K562 (cell line): ENCODE data around the gene NPTXR. TPM values are rescaled to one million over a fixed set of nuclear protein-coding genes. Genes with fewer than 3 reads are reported as not detected.

Source experiments
- ATAC-seq: fragments of 200-7000 bp; cut with Tn5 transposase; 3 replicates; pipeline ENCODE4 v1.9.1; 2020; ENCODE audit warnings: moderate library complexity
- BruUV-seq: library from RNA; stranded (reverse); fragments of 400-500 nt; replicated peaks from 2 replicates; lab custom pipeline; 2021; lab: Mats Ljungman, UMichigan
- CTCF ChIA-PET: fragments of 300-600 bp; formaldehyde crosslinking; extraction: SDS; loops from one replicate; lab custom pipeline; 2021; ENCODE audit warnings: low intra/inter-chr PET ratio; lab: Yijun Ruan, JAX
- POLR2A ChIA-PET: fragments of 300-600, 350-650 bp; sonication (Branson Sonifier 250); formaldehyde crosslinking; extraction: SDS; loops from one replicate; lab custom pipeline; 2021; ENCODE audit warnings: antibody characterized with exemption, inconsistent platforms; lab: Yijun Ruan, JAX
- DNase-seq, 4 experiments: peaks; one replicate each; pipeline versions ENCODE4 v3.0.0 to v3.0.0-alpha.2; 2011 to 2018; ENCODE audit warnings: low spot score in 3 of 4, mixed read lengths in 3 of 4; ENCODE audit errors: extremely low read depth in 1 of 4
- FAIRE-seq: peaks from 2 replicates; lab custom pipeline; 2011; peaks lifted over from hg19 to GRCh38; lab: Jason Lieb, UNC
- H2AFZ ChIP-seq: 2 replicates; pipeline ENCODE4 v1.6.0; 2011; ENCODE audit warnings: low read depth, low read length, control low read depth, inconsistent platforms
- H3K27ac ChIP-seq: fragments of 200-600 bp; 3 replicates; pipeline ENCODE4 v1.8.0; 2011; ENCODE audit warnings: low read depth, mild to moderate bottlenecking, control low read depth, inconsistent platforms, low read length, moderate library complexity, mixed read lengths; ENCODE audit errors: extremely low read depth
- H3K27me3 ChIP-seq, 2 experiments: fragments of 300-600 bp in 1 of 2; 2 replicates in 1 of 2; 3 replicates in 1 of 2; pipeline versions ENCODE4 v1.6.0 to v1.8.0; 2011; ENCODE audit warnings: inconsistent platforms in 2 of 2, low read length in 2 of 2, mild to moderate bottlenecking in 1 of 2, mixed read lengths in 1 of 2, moderate library complexity in 1 of 2; ENCODE audit not compliant: control insufficient read depth in 2 of 2, insufficient read depth in 2 of 2
- H3K36me3 ChIP-seq: fragments of 300-600 bp; 3 replicates; pipeline ENCODE4 v1.8.0; 2011; ENCODE audit warnings: mild to moderate bottlenecking, low read length, inconsistent platforms; ENCODE audit not compliant: control insufficient read depth, insufficient read depth
- H3K4me1 ChIP-seq, 2 experiments: fragments of 200-600 bp in 1 of 2; replicated peaks in 1 of 2; 2 replicates in 1 of 2; 3 replicates in 1 of 2; pipeline versions ENCODE4 v1.5.1 to v1.8.0; 2011; ENCODE audit warnings: inconsistent platforms in 2 of 2, low read length in 2 of 2, mild to moderate bottlenecking in 1 of 2, mixed read lengths in 1 of 2, moderate library complexity in 1 of 2; ENCODE audit not compliant: control insufficient read depth in 2 of 2, insufficient read depth in 2 of 2
- H3K4me2 ChIP-seq: 2 replicates; pipeline ENCODE4 v1.6.1; 2011; ENCODE audit warnings: low read length, control low read depth, inconsistent platforms, mixed read lengths; ENCODE audit not compliant: insufficient read depth
- H3K4me3 ChIP-seq: fragments of 200-600 bp; sonication (generic), shearing (Covaris generic); 2 replicates; pipeline ENCODE4 v1.5.1; 2016; ENCODE audit warnings: control low read depth, inconsistent platforms
- H3K79me2 ChIP-seq: fragments of 200-600 bp; 3 replicates; pipeline ENCODE4 v1.8.0; 2011; ENCODE audit warnings: low read length, inconsistent platforms; ENCODE audit not compliant: control insufficient read depth, insufficient read depth
- H3K9ac ChIP-seq, 2 experiments: 2 replicates each; pipeline versions ENCODE4 v1.6.0 to v1.6.1; 2011; ENCODE audit warnings: low read depth in 2 of 2, low read length in 2 of 2, control low read depth in 1 of 2, inconsistent platforms in 1 of 2, mild to moderate bottlenecking in 1 of 2, mixed read lengths in 1 of 2; ENCODE audit not compliant: insufficient read depth in 1 of 2
- H3K9me1 ChIP-seq: one replicate; pipeline ENCODE4 v1.6.0; 2011; ENCODE audit warnings: inconsistent platforms, mild to moderate bottlenecking, low read length, moderate library complexity; ENCODE audit not compliant: control insufficient read depth, insufficient read depth
- H3K9me3 ChIP-seq: replicated peaks from 2 replicates; pipeline ENCODE4 v1.5.1; 2011; ENCODE audit warnings: low read depth, low read length, inconsistent platforms; ENCODE audit not compliant: control insufficient read depth, insufficient read depth
- H4K20me1 ChIP-seq: replicated peaks from 2 replicates; pipeline ENCODE4 v1.6.1; 2011; ENCODE audit warnings: low read length, inconsistent platforms, mixed read lengths; ENCODE audit not compliant: control insufficient read depth, insufficient read depth
- ASH1L ChIP-seq: fragments of 450-650 bp; IDR thresholded peaks from 2 replicates; pipeline ENCODE4 v1.6.1; 2018; ENCODE audit warnings: borderline replicate concordance, mild to moderate bottlenecking, low read depth; ENCODE audit not compliant: partially characterized antibody
- E2F3 ChIP-seq: fragments of 250-450 bp; sonication (Bioruptor Pico); IDR thresholded peaks from 2 replicates; pipeline ENCODE4 v1.4.0; 2020; ENCODE audit warnings: mild to moderate bottlenecking
- ELF1 ChIP-seq: fragments of 200-800 bp; sonication (Bioruptor generic); IDR thresholded peaks from 2 replicates; pipeline ENCODE4 v1.6.1; 2016; ENCODE audit warnings: missing genetic modification characterization, missing compliant biosample characterization
- GTF2A2 ChIP-seq: IDR thresholded peaks from 2 replicates; pipeline ENCODE4 v1.6.1; 2016; ENCODE audit warnings: mild to moderate bottlenecking, missing genetic modification characterization, missing compliant biosample characterization
- HEY1 ChIP-seq: fragments of 250-450 bp; sonication (Bioruptor Pico); IDR thresholded peaks from 2 replicates; pipeline ENCODE4 v1.5.0; 2020; ENCODE audit warnings: mild to moderate bottlenecking, moderate library complexity, borderline replicate concordance
- L3MBTL2 ChIP-seq: fragments of 450-650 bp; IDR thresholded peaks from 2 replicates; pipeline ENCODE4 v1.6.1; 2016; ENCODE audit warnings: mild to moderate bottlenecking, moderate library complexity
- MAZ ChIP-seq, 2 experiments: fragments of 450-650 bp in 1 of 2; sonication (generic) in 1 of 2; formaldehyde crosslinking; IDR thresholded peaks in 1 of 2; conservative IDR thresholded peaks in 1 of 2; 2 replicates each; pipeline versions ENCODE4 v1.4.0 to v1.5.0; 2020; ENCODE audit warnings: mild to moderate bottlenecking in 1 of 2, missing genetic modification reagents in 1 of 2
- MYC ChIP-seq, 2 experiments: fragments of 250-450 bp in 1 of 2; sonication (Bioruptor Pico) in 1 of 2; IDR thresholded peaks; 2 replicates each; pipeline versions ENCODE4 v1.5.1 to v1.6.1; 2012 to 2021; ENCODE audit warnings: low read depth in 2 of 2, borderline replicate concordance in 1 of 2, improper control_type of control experiment in 1 of 2, low read length in 1 of 2, mild to moderate bottlenecking in 1 of 2, moderate library complexity in 1 of 2
- NFRKB ChIP-seq: fragments of 450-650 bp; IDR thresholded peaks from 2 replicates; pipeline ENCODE4 v1.6.1; 2016; ENCODE audit warnings: low read depth
- POLR2AphosphoS5 ChIP-seq: IDR thresholded peaks from 2 replicates; pipeline ENCODE4 v1.6.1; 2011; ENCODE audit warnings: mild to moderate bottlenecking, low read depth, low read length, moderate library complexity; ENCODE audit not compliant: control insufficient read depth, insufficient read depth
- PRMT5 ChIP-seq: sonication (generic); formaldehyde crosslinking; IDR thresholded peaks from 2 replicates; pipeline ENCODE4 v1.5.0; 2020; ENCODE audit warnings: missing genetic modification reagents
- RCOR1 ChIP-seq, 2 experiments: IDR thresholded peaks; 2 replicates each; pipeline ENCODE4 v1.6.1; 2012; ENCODE audit warnings: low read depth in 2 of 2, low read length in 2 of 2, borderline replicate concordance in 1 of 2, improper control_type of control experiment in 1 of 2
- SMAD4 ChIP-seq: fragments of 250-450 bp; sonication (Bioruptor Pico); conservative IDR thresholded peaks from 2 replicates; pipeline ENCODE4 v1.8.0; 2021; ENCODE audit warnings: inconsistent platforms, mild to moderate bottlenecking, moderate library complexity
- SP2 ChIP-seq: IDR thresholded peaks from 2 replicates; pipeline ENCODE4 v1.6.1; 2011; ENCODE audit warnings: mild to moderate bottlenecking, low read depth, low read length, moderate library complexity; ENCODE audit not compliant: poor library complexity, severe bottlenecking; ENCODE audit errors: extremely low read depth
- ZFPM2 ChIP-seq: fragments of 250-450 bp; sonication (Bioruptor Pico); IDR thresholded peaks from 2 replicates; pipeline ENCODE4 v1.5.1; 2022; ENCODE audit warnings: mild to moderate bottlenecking
- ZNF121 ChIP-seq: sonication (generic); formaldehyde crosslinking; conservative IDR thresholded peaks from 2 replicates; pipeline ENCODE4 v1.8.0; 2022; ENCODE audit warnings: missing genetic modification reagents
- ZNF133 ChIP-seq: fragments of 250-450 bp; sonication (Bioruptor Pico); IDR thresholded peaks from 2 replicates; pipeline ENCODE4 v1.4.0; 2020; ENCODE audit warnings: mild to moderate bottlenecking
- ZNF134 ChIP-seq: fragments of 250-450 bp; sonication (Bioruptor Pico); conservative IDR thresholded peaks from 2 replicates; pipeline ENCODE4 v1.4.0; 2020
- ZNF146 ChIP-seq: IDR thresholded peaks from one replicate; pipeline ENCODE4 v1.6.1; 2018; ENCODE audit warnings: missing compliant biosample characterization; ENCODE audit not compliant: unreplicated experiment
- ZNF282 ChIP-seq: sonication (generic); formaldehyde crosslinking; IDR thresholded peaks from 2 replicates; pipeline ENCODE4 v1.8.1; 2023; ENCODE audit warnings: missing genetic modification reagents
- WGBS: fragments of 100-300 bp; shearing (Covaris generic); methylation state at CpG from one replicate; pipeline ENCODE4 v1.1.6; 2016; ENCODE audit warnings: low coverage, mixed read lengths; ENCODE audit not compliant: insufficient coverage; ENCODE audit errors: missing lambda C conversion rate; 5-methylcytosine and 5-hydroxymethylcytosine counted together
- in situ Hi-C: fragments of 300-500 bp; cut with MboI; formaldehyde crosslinking; loops from 4 replicates; pipeline ENCODE4 v1.15.0; 2018; ENCODE audit warnings: inconsistent platforms, mixed read lengths
- intact Hi-C: fragments of 100-400 bp; cut with micrococcal nuclease; formaldehyde crosslinking; loops from 2 replicates; pipeline ENCODE4 v1.14.2; 2022
- polyA plus RNA-seq, 8 experiments: library from polyadenylated mRNA; depleted of rRNA in 4 of 8; stranded (reverse) in 5 of 8; unstranded in 3 of 8; fragments of >200 nt; fragmentation: Nextera tagmentation in 2 of 8; fragmentation: Illumina TruSeq in 1 of 8; extraction: Ambion mirVana in 2 of 8; extraction: Trizol in 1 of 8; gene quantifications; 2 replicates each; pipeline versions ENCODE4 v1.2.1 to v1.2.3, GENCODE V29; 2011 to 2014; ENCODE audit warnings: inconsistent platforms in 1 of 8, missing spikeins in 1 of 8
- total RNA-seq, 7 experiments: library from RNA; depleted of rRNA in 6 of 7; stranded (reverse); fragments of >200 nt in 6 of 7; fragmentation: Illumina TruSeq in 2 of 7; extraction: Trizol in 2 of 7; gene quantifications; 2 replicates each; pipeline versions ENCODE4 v1.2.1 to v1.2.3, GENCODE V29; 2011 to 2021; ENCODE audit warnings: low replicate concordance in 1 of 7
- TF ChIP-seq, protein P1 (sequence below), 2 experiments: IDR thresholded peaks; 2 replicates each; pipeline ENCODE4 v1.6.1; 2012; ENCODE audit warnings: improper control_type of control experiment in 2 of 2, low read depth in 2 of 2, low read length in 2 of 2, borderline replicate concordance in 1 of 2

The NPTXR gene
- total and polyA plus RNA-seq, 9 of the 15 experiments (the other 6 are each of a cell fraction or from before 2014, with no cell fraction given): 0.01 to 3.1 (median 1.1) TPM

- WGBS: under 1% methylated on average over 24 of the region's 47 CpGs
- CTCF ChIA-PET: no interaction called here
- TF ChIP-seq NFRKB (no peak), ZNF134 (CRISPR knock-in tag) (no peak), ZFPM2 (CRISPR knock-in tag) (no peak), SMAD4 (CRISPR knock-in tag) (no peak), ZNF146 (no peak), GTF2A2 (tag) (no peak), ZNF282 (no peak), E2F3 (CRISPR knock-in tag) (no peak), ZNF133 (CRISPR knock-in tag) (no peak), PRMT5 (CRISPR knock-in tag) (no peak), SP2 (peak; percentile 56), HEY1 (no peak), ASH1L (no peak), MYC (IDR thresholded peaks at IDR 0.05; ENCODE audit: low read depth, low read length) (0 out of 2 replicates have a peak, but pooled peaks have one; percentile 22), MYC (CRISPR knock-in tag; IDR thresholded peaks at IDR 0.05; ENCODE audit: borderline replicate concordance, low read depth) (no peak), ELF1 (tag) (peak; percentile 41; the same call in 1 of the 2 replicates), POLR2AphosphoS5 (no peak), RCOR1 (IDR thresholded peaks at IDR 0.05; ENCODE audit: borderline replicate concordance in 1 of 2, low read depth in 2 of 2, low read length in 2 of 2) (no peak), ZNF121 (CRISPR knock-in tag) (no peak), MAZ (CRISPR knock-in tag; conservative IDR thresholded peaks at IDR 0.05 in 1 of 2, IDR thresholded peaks at IDR 0.05 in 1 of 2) (peak; percentile 42 to 56; a peak in 2 of 4 replicates), L3MBTL2 (peak; percentile 64)
- TF ChIP-seq, protein P1, sequence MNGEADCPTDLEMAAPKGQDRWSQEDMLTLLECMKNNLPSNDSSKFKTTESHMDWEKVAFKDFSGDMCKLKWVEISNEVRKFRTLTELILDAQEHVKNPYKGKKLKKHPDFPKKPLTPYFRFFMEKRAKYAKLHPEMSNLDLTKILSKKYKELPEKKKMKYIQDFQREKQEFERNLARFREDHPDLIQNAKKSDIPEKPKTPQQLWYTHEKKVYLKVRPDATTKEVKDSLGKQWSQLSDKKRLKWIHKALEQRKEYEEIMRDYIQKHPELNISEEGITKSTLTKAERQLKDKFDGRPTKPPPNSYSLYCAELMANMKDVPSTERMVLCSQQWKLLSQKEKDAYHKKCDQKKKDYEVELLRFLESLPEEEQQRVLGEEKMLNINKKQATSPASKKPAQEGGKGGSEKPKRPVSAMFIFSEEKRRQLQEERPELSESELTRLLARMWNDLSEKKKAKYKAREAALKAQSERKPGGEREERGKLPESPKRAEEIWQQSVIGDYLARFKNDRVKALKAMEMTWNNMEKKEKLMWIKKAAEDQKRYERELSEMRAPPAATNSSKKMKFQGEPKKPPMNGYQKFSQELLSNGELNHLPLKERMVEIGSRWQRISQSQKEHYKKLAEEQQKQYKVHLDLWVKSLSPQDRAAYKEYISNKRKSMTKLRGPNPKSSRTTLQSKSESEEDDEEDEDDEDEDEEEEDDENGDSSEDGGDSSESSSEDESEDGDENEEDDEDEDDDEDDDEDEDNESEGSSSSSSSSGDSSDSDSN (IDR thresholded peaks at IDR 0.05; ENCODE audit: borderline replicate concordance in 1 of 2, low read depth in 2 of 2, low read length in 2 of 2): no peak
These were observed 49.9 kb downstream of the NPTXR start, which contains the start of gene DNAL4 for GRCh38 chr22:38793721-38794466. TSS of gene DNAL4 (minus strand) at chr22:38794143. CDS start at chr22:38782731, 11,412 bp downstream.

More at GRCh38 chr22:38793721-38794466, 49.9 kb downstream of the NPTXR start, which contains the start of gene DNAL4:
- Histone ChIP-seq H3K4me1 (peaks cover under 1 to 12% of the 10 kb centered on the region in 2 experiments; a peak in 2 of 5 replicates), H3K9ac (peak within 1 kb of the TSS; percentile 67 to 93), H3K27me3 (peaks cover 0 to 5% of the 10 kb centered on the region in 2 experiments; a peak in 1 of 5 replicates), H4K20me1 (no peaks in the 10 kb centered on the region), H2AFZ (peak within 1 kb of the TSS; percentile 96), H3K27ac (peak within 1 kb of the TSS; percentile 76), H3K4me3 (peak within 1 kb of the TSS; percentile 64), H3K79me2 (peaks cover 9% of the 10 kb centered on the region), H3K36me3 (no peaks in the 10 kb centered on the region), H3K9me1 (no peaks in the 10 kb centered on the region), H3K4me2 (peak within 1 kb of the TSS; percentile 91), H3K9me3 (no peaks in the 10 kb centered on the region; the same call in 1 of the 2 replicates)
- in situ Hi-C loops (no loop called here), intact Hi-C loops (no loop called here)
- FAIRE-seq (peak; percentile 99), DNase-seq (peak; percentile 89 to 96 (median 92)), ATAC-seq (peak; percentile 97)
- POLR2A ChIA-PET: no interaction called here
- BruUV-seq: no TSS peak
